Progenitor cell of endocrine pancreas (in vitro differentiated cells): Measurements from ENCODE around the gene NDUFA8. TPM values are rescaled to one million over a fixed set of nuclear protein-coding genes. Genes with fewer than 3 reads are reported as not detected.
A peak's percentile ranks its signal among the peaks of the same experiment; 100 is the strongest.

Experiments used
- DNase-seq: peaks from one replicate; pipeline ENCODE4 v3.0.0; 2021; ENCODE audit warnings: low spot score; ENCODE audit not compliant: unreplicated experiment
- H3K27ac Mint-ChIP-seq: 2 replicates; pipeline ENCODE4 v1.8.0; 2021; ENCODE audit warnings: mild to moderate bottlenecking, moderate library complexity, mixed read lengths
- H3K27me3 Mint-ChIP-seq: 2 replicates; pipeline ENCODE4 v1.8.0; 2021; ENCODE audit warnings: mixed read lengths
- H3K36me3 Mint-ChIP-seq: 2 replicates; pipeline ENCODE4 v1.8.0; 2022; ENCODE audit warnings: mixed read lengths; ENCODE audit not compliant: insufficient read depth
- H3K4me1 Mint-ChIP-seq: 2 replicates; pipeline ENCODE4 v1.8.0; 2021; ENCODE audit warnings: low read depth, mixed read lengths
- H3K4me3 Mint-ChIP-seq: 2 replicates; pipeline ENCODE4 v1.8.0; 2021; ENCODE audit warnings: low read depth, mild to moderate bottlenecking, moderate library complexity, mixed read lengths
- H3K9me3 Mint-ChIP-seq: 2 replicates; pipeline ENCODE4 v1.8.0; 2021; ENCODE audit warnings: low read depth, mixed read lengths
- total RNA-seq: library from RNA; stranded (reverse); gene quantifications from 2 replicates; pipeline ENCODE4 v1.2.1, GENCODE V29; 2021
- TF ChIP-seq, protein P1 (sequence below): fragments of 200-600 bp; sonication (generic); IDR thresholded peaks from one replicate; pipeline ENCODE4 v1.5.0; 2021; ENCODE audit warnings: antibody characterized with exemption, mild to moderate bottlenecking; ENCODE audit not compliant: unreplicated experiment

The NDUFA8 gene
- total RNA-seq, 1 donor from 2014 or later: 43.1 TPM

DNA sequence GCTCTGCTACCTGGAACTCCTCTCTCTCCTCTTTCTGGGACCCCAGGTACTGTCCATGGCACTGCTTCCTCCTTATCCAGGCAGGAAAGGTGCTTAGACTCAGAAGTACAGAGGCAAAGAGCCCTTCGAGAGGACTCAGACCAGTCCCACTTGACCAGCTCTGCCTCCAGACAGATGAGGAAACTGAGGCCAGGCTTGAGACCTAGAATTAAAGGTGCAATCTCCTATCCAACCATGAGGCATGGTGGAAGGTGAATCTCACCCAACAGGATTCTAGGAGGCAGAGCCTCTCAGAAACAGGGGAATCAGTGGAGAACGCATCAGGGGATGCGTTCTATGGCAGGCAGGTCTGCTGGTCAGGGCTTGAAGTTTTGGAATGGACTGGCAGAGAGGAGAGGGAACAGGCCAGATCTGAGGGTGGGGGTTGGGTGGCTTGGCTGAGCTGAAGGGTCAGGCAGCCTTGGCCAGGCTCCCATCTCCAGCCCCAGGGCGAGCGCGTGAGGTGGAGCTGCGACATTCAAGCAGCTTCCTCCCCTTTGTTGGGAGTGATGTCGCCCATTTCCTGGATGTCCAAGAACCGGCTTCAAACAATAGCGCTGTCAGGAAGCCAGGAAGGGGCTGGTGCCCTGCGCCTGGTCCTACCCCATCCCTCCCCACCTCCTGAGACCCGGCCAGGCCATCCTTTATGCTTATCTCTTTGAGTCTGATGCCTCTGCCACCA, 26.2 kb downstream of the NDUFA8 start:
- H3K27me3 Mint-ChIP-seq: peaks cover 73% of the 10 kb centered on the region
- H3K9me3 Mint-ChIP-seq: no peaks in the 10 kb centered on the region
- TF ChIP-seq, protein P1, sequence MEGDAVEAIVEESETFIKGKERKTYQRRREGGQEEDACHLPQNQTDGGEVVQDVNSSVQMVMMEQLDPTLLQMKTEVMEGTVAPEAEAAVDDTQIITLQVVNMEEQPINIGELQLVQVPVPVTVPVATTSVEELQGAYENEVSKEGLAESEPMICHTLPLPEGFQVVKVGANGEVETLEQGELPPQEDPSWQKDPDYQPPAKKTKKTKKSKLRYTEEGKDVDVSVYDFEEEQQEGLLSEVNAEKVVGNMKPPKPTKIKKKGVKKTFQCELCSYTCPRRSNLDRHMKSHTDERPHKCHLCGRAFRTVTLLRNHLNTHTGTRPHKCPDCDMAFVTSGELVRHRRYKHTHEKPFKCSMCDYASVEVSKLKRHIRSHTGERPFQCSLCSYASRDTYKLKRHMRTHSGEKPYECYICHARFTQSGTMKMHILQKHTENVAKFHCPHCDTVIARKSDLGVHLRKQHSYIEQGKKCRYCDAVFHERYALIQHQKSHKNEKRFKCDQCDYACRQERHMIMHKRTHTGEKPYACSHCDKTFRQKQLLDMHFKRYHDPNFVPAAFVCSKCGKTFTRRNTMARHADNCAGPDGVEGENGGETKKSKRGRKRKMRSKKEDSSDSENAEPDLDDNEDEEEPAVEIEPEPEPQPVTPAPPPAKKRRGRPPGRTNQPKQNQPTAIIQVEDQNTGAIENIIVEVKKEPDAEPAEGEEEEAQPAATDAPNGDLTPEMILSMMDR: no peak
- no peak for DNase-seq
- H3K4me3 Mint-ChIP-seq: no peak overlapping the region
- peaks cover 5% of the 10 kb centered on the region for H3K4me1 Mint-ChIP-seq
- no peak overlapping the region for H3K27ac Mint-ChIP-seq
- H3K36me3 Mint-ChIP-seq: no peaks in the 10 kb centered on the region

DNA sequence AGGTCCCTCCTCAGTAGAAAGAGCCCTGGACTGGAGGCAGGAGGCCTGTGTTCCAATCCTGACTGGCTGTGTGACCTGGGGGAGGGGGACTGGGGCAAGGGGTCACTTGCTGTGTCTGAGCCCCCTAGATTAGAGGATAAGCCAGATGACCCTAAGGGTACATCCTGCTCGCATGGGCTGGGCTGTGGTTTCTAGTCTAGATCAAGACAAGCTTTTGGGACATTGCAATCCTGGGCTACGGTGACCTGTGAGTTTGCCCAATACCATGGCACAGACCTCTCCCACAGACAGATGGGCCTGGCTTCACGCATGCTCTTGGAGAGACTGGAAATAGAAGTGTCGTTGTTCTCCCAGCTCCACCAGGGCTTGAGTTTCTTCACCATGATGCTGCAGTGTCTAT, 27.0 kb downstream of the NDUFA8 start:
- Mint-ChIP-seq H3K27me3 (peaks cover 71% of the 10 kb centered on the region), H3K27ac (no peak overlapping the region), H3K4me3 (no peak overlapping the region), H3K9me3 (no peaks in the 10 kb centered on the region), H3K36me3 (no peaks in the 10 kb centered on the region), H3K4me1 (peaks cover 5% of the 10 kb centered on the region)
- DNase-seq: no peak
- TF ChIP-seq, protein P1: no peak

GRCh38 chr9:122131401-122132001, 28.1 kb downstream of the NDUFA8 start:
- peaks cover 8% of the 10 kb centered on the region for H3K4me1 Mint-ChIP-seq
- no peak for DNase-seq
- TF ChIP-seq, protein P1: no peak
- peaks cover 76% of the 10 kb centered on the region for H3K27me3 Mint-ChIP-seq
- H3K27ac Mint-ChIP-seq: peak overlapping the region; percentile 18
- H3K4me3 Mint-ChIP-seq: no peak overlapping the region
- H3K9me3 Mint-ChIP-seq: no peaks in the 10 kb centered on the region
- no peaks in the 10 kb centered on the region for H3K36me3 Mint-ChIP-seq

- Mint-ChIP-seq H3K36me3 (no peaks in the 10 kb centered on the region), H3K4me3 (no peak overlapping the region), H3K27ac (no peak overlapping the region), H3K9me3 (no peaks in the 10 kb centered on the region), H3K27me3 (peaks cover 79% of the 10 kb centered on the region), H3K4me1 (peaks cover 13% of the 10 kb centered on the region)
- TF ChIP-seq, protein P1: no peak
- DNase-seq: no peak
Measured at GRCh38 chr9:122130837-122131236, 28.7 kb downstream of the NDUFA8 start.

DNA sequence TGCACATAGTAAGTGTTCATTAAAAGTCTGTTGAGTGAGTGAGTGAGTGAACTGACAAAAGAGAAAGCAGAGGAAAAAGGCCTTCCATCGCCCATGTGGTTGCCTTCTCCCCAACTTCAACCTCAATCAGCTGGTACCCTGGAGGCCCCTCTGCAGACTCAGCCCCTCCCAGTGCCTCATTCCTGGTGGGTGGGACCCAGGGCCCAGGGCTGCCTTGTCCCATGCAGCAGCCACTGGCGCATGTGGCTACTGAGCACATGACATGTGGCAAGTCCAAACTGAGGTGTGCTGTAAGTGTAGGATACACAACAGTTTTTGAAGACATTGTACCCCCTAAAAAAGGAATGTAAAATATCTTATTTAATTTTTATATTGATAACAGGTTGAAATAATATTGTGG, 29.6 kb downstream of the NDUFA8 start:
- TF ChIP-seq, protein P1: no peak
- Mint-ChIP-seq H3K36me3 (no peaks in the 10 kb centered on the region), H3K9me3 (no peaks in the 10 kb centered on the region), H3K27ac (no peak overlapping the region), H3K4me3 (no peak overlapping the region), H3K27me3 (peaks cover 82% of the 10 kb centered on the region), H3K4me1 (peaks cover 15% of the 10 kb centered on the region)
- no peak for DNase-seq
